ENCODE measurements around the gene DNAAF5. TPM values are rescaled to one million over a fixed set of nuclear protein-coding genes. Genes with fewer than 3 reads are reported as not detected.
A peak's percentile ranks its signal among the peaks of the same experiment; 100 is the strongest.
"Not testable (repeated sequence)": the region's sequence is repeated elsewhere in the genome, so short reads cannot be mapped to it uniquely, and the experiment has no call there.

DNAAF5 gene
- total and polyA plus RNA-seq, 9 donors: 14.3 to 28.4 (median 26.2) TPM

- 93% methylated on average over 29 of the region's 40 CpGs for WGBS (ENCODE audit: insufficient coverage)
- H3K27me3 ChIP-seq (ENCODE audit: control insufficient read depth, insufficient read depth, low read length): no peaks in the 10 kb centered on the region
- H3K4me1 ChIP-seq (ENCODE audit: control insufficient read depth, insufficient read depth, low read length): peaks cover 14% of the 10 kb centered on the region
- DNase-seq: no peak
- H3K9me3 ChIP-seq (replicated peaks; ENCODE audit: control insufficient read depth, low read depth, low read length): no peaks in the 10 kb centered on the region
- H3K36me3 ChIP-seq (ENCODE audit: control insufficient read depth, insufficient read depth, low read length): peaks cover 38% of the 10 kb centered on the region
- H3K27ac ChIP-seq (ENCODE audit: low read length): no peak overlapping the region
- no peak overlapping the region for H3K4me3 ChIP-seq (ENCODE audit: low read length)
Measured at GRCh38 chr7:746155-747061, 19.9 kb downstream of the DNAAF5 start.

- H3K36me3 ChIP-seq (ENCODE audit: control insufficient read depth, insufficient read depth, low read length): peaks cover 30% of the 10 kb centered on the region
- peaks cover 14% of the 10 kb centered on the region for H3K4me1 ChIP-seq (ENCODE audit: control insufficient read depth, insufficient read depth, low read length)
- H3K27ac ChIP-seq (ENCODE audit: low read length): no peak overlapping the region
- WGBS (ENCODE audit: insufficient coverage): 83% methylated on average over 10 of the region's 12 CpGs
- no peaks in the 10 kb centered on the region for H3K27me3 ChIP-seq (ENCODE audit: control insufficient read depth, insufficient read depth, low read length)
- no peaks in the 10 kb centered on the region for H3K9me3 ChIP-seq (replicated peaks; ENCODE audit: control insufficient read depth, low read depth, low read length)
- DNase-seq: no peak
- H3K4me3 ChIP-seq (ENCODE audit: low read length): no peak overlapping the region
Measured at GRCh38 chr7:747186-747585, 20.7 kb downstream of the DNAAF5 start.

GRCh38 chr7:748446-748845 is 21.9 kb downstream of the DNAAF5 start:
- H3K27ac ChIP-seq (ENCODE audit: low read length): peak overlapping the region; percentile 77
- H3K9me3 ChIP-seq (replicated peaks; ENCODE audit: control insufficient read depth, low read depth, low read length): no peaks in the 10 kb centered on the region
- 89% methylated on average over 15 of the region's 15 CpGs for WGBS (ENCODE audit: insufficient coverage)
- H3K4me1 ChIP-seq (ENCODE audit: control insufficient read depth, insufficient read depth, low read length): peaks cover 14% of the 10 kb centered on the region
- no peaks in the 10 kb centered on the region for H3K27me3 ChIP-seq (ENCODE audit: control insufficient read depth, insufficient read depth, low read length)
- no peak for DNase-seq
- no peak overlapping the region for H3K4me3 ChIP-seq (ENCODE audit: low read length)
- peaks cover 33% of the 10 kb centered on the region for H3K36me3 ChIP-seq (ENCODE audit: control insufficient read depth, insufficient read depth, low read length)

GRCh38 chr7:749140-749551 is 22.6 kb downstream of the DNAAF5 start:
- 31% methylated on average over 8 of the region's 14 CpGs for WGBS (ENCODE audit: insufficient coverage)
- peak; percentile 89 for DNase-seq
- H3K4me1 ChIP-seq (ENCODE audit: control insufficient read depth, insufficient read depth, low read length): peaks cover 14% of the 10 kb centered on the region
- H3K4me3 ChIP-seq (ENCODE audit: low read length): no peak overlapping the region
- peak overlapping the region; percentile 77 for H3K27ac ChIP-seq (ENCODE audit: low read length)
- peaks cover 37% of the 10 kb centered on the region for H3K36me3 ChIP-seq (ENCODE audit: control insufficient read depth, insufficient read depth, low read length)
- no peaks in the 10 kb centered on the region for H3K9me3 ChIP-seq (replicated peaks; ENCODE audit: control insufficient read depth, low read depth, low read length)
- H3K27me3 ChIP-seq (ENCODE audit: control insufficient read depth, insufficient read depth, low read length): no peaks in the 10 kb centered on the region

- no peak overlapping the region for H3K4me3 ChIP-seq (ENCODE audit: low read length)
- H3K9me3 ChIP-seq (replicated peaks; ENCODE audit: control insufficient read depth, low read depth, low read length): no peaks in the 10 kb centered on the region
- H3K4me1 ChIP-seq (ENCODE audit: control insufficient read depth, insufficient read depth, low read length): peaks cover 14% of the 10 kb centered on the region
- WGBS (ENCODE audit: insufficient coverage): 93% methylated on average over 23 of the region's 26 CpGs
- H3K27me3 ChIP-seq (ENCODE audit: control insufficient read depth, insufficient read depth, low read length): no peaks in the 10 kb centered on the region
- H3K36me3 ChIP-seq (ENCODE audit: control insufficient read depth, insufficient read depth, low read length): peaks cover 42% of the 10 kb centered on the region
- no peak for DNase-seq
- H3K27ac ChIP-seq (ENCODE audit: low read length): no peak overlapping the region
Measured at GRCh38 chr7:750111-750905, 23.8 kb downstream of the DNAAF5 start.

GRCh38 chr7:751826-752225 is 25.3 kb downstream of the DNAAF5 start:
- H3K9me3 ChIP-seq (replicated peaks; ENCODE audit: control insufficient read depth, low read depth, low read length): no peaks in the 10 kb centered on the region
- no peaks in the 10 kb centered on the region for H3K27me3 ChIP-seq (ENCODE audit: control insufficient read depth, insufficient read depth, low read length)
- H3K4me3 ChIP-seq (ENCODE audit: low read length): no peak overlapping the region
- peaks cover 14% of the 10 kb centered on the region for H3K4me1 ChIP-seq (ENCODE audit: control insufficient read depth, insufficient read depth, low read length)
- no peak overlapping the region for H3K27ac ChIP-seq (ENCODE audit: low read length)
- WGBS (ENCODE audit: insufficient coverage): 89% methylated on average over 10 of the region's 15 CpGs
- peaks cover 48% of the 10 kb centered on the region for H3K36me3 ChIP-seq (ENCODE audit: control insufficient read depth, insufficient read depth, low read length)
- DNase-seq: no peak

GRCh38 chr7:752256-752655 is 25.8 kb downstream of the DNAAF5 start:
- H3K36me3 ChIP-seq (ENCODE audit: control insufficient read depth, insufficient read depth, low read length): peaks cover 48% of the 10 kb centered on the region

GRCh38 chr7:753190-753589 is 26.7 kb downstream of the DNAAF5 start:
- DNase-seq: no peak
- WGBS (ENCODE audit: insufficient coverage): 96% methylated on average over 16 of the region's 17 CpGs
- H3K36me3 ChIP-seq (ENCODE audit: control insufficient read depth, insufficient read depth, low read length): peaks cover 55% of the 10 kb centered on the region
- peaks cover 14% of the 10 kb centered on the region for H3K4me1 ChIP-seq (ENCODE audit: control insufficient read depth, insufficient read depth, low read length)
- H3K9me3 ChIP-seq (replicated peaks; ENCODE audit: control insufficient read depth, low read depth, low read length): no peaks in the 10 kb centered on the region
- no peak overlapping the region for H3K27ac ChIP-seq (ENCODE audit: low read length)
- no peaks in the 10 kb centered on the region for H3K27me3 ChIP-seq (ENCODE audit: control insufficient read depth, insufficient read depth, low read length)
- no peak overlapping the region for H3K4me3 ChIP-seq (ENCODE audit: low read length)

More at GRCh38 chr7:752256-752655, 25.8 kb downstream of the DNAAF5 start:
- not testable (repeated sequence) for H3K27me3 ChIP-seq (ENCODE audit: control insufficient read depth, insufficient read depth, low read length); DNase-seq; H3K9me3 ChIP-seq (replicated peaks; ENCODE audit: control insufficient read depth, low read depth, low read length); H3K27ac ChIP-seq (ENCODE audit: low read length); H3K4me3 ChIP-seq (ENCODE audit: low read length)
- 90% methylated on average over 33 of the region's 33 CpGs for WGBS (ENCODE audit: insufficient coverage)
- H3K4me1 ChIP-seq (ENCODE audit: control insufficient read depth, insufficient read depth, low read length): peaks cover 14% of the 10 kb centered on the region

GRCh38 chr7:754531-755412 is 28.3 kb downstream of the DNAAF5 start:
- Histone ChIP-seq H3K27ac (ENCODE audit: low read length) (no peak overlapping the region), H3K4me1 (ENCODE audit: control insufficient read depth, insufficient read depth, low read length) (peaks cover 3% of the 10 kb centered on the region), H3K9me3 (replicated peaks; ENCODE audit: control insufficient read depth, low read depth, low read length) (no peaks in the 10 kb centered on the region), H3K27me3 (ENCODE audit: control insufficient read depth, insufficient read depth, low read length) (no peaks in the 10 kb centered on the region), H3K36me3 (ENCODE audit: control insufficient read depth, insufficient read depth, low read length) (peaks cover 64% of the 10 kb centered on the region), H3K4me3 (ENCODE audit: low read length) (no peak overlapping the region)
- no peak for DNase-seq
- 85% methylated on average over 49 of the region's 49 CpGs for WGBS (ENCODE audit: insufficient coverage)
